Measurements from ENCODE around the gene ABCG1.
"Not testable (repeated sequence)": the region's sequence is repeated elsewhere in the genome, so short reads cannot be mapped to it uniquely, and the experiment has no call there.

ABCG1 gene

GRCh38 chr21:42292563-42293142, 73.7 kb downstream of the ABCG1 start:
- DNase-seq, result not testable (repeated sequence)

DNA sequence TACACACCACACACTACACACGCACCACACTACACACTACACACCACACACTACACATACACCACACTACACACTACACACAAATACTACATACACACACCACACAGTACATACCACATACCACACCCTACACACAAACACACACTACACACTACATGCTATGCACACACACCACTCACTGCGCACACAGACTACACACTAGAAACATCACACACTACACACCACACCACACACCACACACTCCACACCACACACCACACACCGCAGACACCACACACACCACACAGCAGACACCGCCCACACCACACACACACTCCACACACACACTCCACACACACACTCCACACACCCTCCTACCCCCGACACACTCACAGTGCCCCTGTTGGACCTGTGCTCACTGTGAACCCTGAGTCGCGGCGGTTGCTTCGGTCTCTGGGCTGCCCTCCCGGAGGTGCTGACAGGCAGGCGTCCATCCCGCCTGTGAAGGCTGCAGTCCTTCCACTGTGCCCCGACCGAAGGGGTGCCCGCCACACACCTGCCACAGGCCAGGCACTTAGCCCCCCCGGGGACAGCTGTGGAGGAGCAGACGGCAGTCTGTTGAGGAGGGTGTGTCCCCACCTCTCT, 74.8 kb downstream of the ABCG1 start:
- DNase-seq, result no peak

GRCh38 chr21:42294273-42294880, 75.4 kb downstream of the ABCG1 start:
- DNase-seq, result no peak

DNA sequence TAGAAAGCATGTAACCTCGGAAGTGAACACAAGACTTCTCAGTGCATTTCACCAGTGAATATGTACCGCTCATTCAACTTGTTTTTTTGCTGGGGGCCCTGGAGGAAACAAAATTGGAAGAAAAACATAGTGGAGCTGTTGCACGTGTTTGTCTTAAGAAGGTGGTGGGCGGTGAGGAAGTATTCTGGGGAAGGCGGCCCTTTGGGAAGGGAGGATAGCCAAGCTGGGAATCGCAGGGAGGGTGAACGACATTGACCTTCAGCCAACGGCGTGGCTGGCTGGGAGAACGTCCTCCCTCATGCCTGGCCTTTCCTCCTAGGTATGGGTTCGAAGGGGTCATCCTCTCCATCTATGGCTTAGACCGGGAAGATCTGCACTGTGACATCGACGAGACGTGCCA, 76.9 kb downstream of the ABCG1 start:
- peak in 2 of 3 donors; percentile 20 to 25 for DNase-seq

- peak; percentile 31 to 55 (median 46) for DNase-seq
Measured at GRCh38 chr21:42296501-42296900, 77.6 kb downstream of the ABCG1 start.

- DNase-seq, result no peak
Measured at GRCh38 chr21:42297377-42297776, 78.4 kb downstream of the ABCG1 start.

DNA sequence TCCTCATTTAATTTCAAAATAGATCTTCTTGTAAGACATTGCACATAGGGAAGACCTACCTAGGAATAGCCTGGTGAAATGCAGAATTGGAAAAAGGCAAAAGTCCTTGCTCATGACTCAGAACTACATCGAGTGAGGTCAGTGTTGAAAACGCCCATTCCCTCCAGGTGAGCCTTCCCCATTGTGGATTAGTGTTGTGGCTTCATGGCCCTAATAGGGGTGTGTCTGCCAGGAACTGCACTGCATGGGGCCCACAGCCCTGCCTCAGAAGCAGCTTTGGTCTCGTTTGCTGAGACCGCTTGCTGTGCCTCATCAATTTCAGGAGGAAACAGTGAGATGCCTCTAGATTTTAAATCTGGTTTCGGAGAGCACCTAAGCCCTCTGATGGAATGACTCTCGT, 79.3 kb downstream of the ABCG1 start:
- DNase-seq, result no peak

DNA sequence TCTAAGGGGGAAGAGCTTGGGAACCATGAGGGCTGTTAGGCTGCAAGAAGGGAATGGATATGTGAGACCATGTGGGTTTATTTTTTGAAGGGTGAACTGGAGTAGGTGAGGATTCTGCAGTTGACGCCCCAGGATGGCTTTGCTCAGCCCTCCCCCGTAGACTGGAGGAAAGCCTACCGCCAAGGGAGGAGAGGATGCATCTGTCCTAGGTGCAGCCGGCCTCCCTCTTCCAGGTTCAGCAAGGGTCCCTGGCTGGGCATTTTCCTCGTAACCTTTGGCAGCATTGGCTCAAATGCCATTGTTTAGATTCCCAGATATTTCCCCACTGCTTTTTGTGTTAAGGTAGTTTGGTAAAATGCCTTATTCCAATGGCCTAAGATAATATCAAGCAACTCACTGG, 79.7 kb downstream of the ABCG1 start:
- DNase-seq, result no peak

- peak; percentile 53 to 64 (median 58) for DNase-seq
Measured at GRCh38 chr21:42299324-42300044, 80.5 kb downstream of the ABCG1 start.

DNA sequence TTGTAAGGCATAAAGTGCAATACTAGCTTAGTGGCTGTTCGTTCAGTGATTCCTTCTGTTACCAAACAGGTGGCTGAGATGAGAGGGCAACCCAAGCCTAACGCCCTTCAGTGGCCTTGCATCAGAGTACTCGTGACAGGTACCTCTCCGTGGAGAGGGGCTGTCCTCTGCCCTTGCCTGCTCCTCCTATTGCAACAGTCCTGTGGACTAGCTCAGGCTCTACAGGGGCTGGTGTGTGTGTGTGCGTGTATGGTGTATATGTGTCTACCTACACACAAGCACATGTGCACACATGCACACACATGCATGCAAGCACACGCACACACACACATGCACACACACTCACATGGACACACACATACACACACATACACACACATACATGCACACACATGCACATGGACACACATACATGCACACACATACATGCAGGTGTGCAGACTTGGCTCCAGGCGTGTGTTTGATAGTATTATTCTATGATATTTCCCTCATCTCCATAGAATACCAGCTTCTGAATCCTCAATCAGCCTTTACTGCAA, 81.2 kb downstream of the ABCG1 start:
- no peak for DNase-seq

DNA sequence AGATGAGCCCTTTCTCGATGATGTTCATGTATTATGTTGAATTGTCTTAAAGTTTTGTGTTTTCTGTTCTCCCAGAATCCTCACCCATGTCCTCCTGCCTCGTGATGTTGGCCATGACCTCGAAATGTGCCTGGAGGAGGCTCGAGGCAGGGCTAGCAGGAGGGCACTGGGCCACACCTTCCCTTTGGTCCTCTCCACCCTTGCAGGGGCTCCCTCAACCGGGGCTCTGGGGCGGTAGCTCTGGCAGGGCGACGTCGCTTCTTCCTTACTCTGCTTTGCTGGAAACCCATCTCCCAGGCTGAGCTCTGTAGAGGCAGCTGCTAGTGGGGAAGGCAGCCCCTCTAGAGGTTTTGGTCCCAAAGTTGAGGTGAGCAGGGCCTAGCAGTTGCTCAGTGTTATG, 82.0 kb downstream of the ABCG1 start:
- DNase-seq, result no peak

DNA sequence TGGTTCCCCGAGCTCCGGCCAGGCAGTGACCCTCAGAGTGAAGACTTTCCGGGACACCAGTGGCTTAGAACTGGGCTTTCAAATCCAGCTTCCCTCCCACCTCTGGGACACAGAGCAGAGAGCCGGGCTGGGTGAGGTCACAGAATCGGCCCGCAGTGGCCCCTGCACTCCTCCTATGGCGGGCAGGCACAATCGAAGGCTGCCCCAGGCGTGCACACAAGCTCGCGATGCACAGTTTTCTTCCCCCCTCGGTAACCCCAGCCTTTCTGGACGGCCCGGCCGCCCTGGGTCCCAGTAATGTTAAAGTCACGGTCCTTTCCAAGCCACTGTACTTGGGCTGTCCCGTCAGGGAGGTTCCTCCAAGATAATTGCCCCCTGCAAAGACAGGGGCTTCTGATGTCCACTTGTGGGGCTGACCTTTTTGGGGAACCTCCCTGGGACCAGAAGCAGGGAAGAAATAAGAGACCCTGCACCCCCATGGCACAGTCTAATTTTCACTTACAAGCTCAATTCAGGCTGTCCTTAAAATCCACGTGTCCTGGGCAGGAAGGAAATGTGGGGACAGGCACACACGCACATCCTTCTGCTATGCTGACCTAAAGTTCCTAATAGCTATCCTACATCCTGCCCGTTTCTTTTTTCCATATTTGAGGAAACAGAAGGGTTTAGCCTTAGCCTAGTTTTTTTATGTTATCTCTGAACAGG, 82.6 kb downstream of the ABCG1 start:
- DNase-seq, result no peak

DNA sequence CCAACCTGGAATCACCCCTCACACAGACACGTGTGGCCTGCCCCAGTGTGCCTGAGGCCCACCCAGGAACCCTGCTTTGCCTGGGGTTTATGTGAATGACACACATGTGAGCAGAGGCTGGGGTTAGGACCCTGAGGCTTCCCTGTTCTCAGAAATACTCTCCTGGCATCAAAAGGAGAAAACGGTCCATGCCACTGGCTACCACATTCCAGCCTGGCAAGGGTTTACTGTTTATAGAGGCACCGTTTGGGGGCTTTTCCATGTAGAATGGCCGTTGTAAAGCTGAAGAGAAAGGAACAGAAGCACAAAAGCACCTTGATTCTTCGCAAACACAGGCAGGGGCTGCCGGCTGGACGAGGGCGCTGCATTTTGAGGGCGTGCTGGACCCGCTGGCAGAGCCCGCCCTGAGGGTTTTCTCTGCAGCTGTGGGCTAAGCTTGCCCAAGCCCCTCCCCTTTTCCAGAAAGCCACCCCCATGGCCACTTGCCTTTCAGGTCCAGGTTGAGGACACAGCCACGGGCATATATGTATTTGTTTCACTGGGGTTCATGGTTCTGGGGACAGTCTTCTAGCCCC, 83.2 kb downstream of the ABCG1 start:
- DNase-seq, result no peak

DNA sequence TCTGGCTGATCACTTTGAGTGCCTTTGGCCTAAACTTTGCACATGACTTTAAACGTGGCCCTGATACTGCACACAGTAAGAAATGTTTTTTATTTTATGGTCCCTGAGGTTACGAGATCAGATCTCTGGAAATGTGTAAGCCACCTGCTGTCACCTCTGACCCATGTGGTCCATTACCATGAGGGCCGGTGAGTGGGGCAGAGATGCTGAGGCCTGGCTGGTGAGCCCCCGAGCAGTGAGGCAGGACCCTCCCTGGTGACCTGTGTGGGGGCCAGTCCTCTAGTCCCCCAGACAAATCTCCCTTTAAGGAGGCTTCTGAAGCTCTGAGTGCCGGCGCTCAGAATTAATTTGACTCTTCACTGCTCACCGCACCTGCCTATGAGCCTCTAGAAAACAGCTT, 83.9 kb downstream of the ABCG1 start:
- DNase-seq, result no peak

- DNase-seq, result no peak
Measured at GRCh38 chr21:42303443-42303842, 84.5 kb downstream of the ABCG1 start.

- DNase-seq, result no peak
Measured at GRCh38 chr21:42304556-42305454, 85.9 kb downstream of the ABCG1 start.

DNA sequence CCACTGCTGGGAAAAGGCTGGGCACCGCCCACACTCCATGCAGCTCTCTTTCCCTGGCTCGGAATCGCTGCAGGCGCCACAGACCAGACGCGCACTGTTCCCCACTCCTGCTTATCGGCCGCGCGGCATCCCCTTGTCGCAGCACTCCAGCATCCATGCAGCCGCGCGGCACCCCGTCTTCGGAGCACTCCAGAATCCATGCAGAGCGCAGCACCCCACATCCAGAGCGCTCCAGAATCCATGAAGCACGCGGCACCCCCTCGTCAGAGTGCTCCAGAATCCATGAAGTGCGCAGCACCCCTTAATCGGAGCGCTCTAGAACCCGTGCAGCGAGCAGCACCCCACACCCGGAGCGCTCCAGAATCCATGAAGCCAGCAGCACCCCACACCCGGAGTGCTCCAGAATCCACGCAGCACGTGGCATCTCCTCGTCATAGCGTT, 86.8 kb downstream of the ABCG1 start:
- no peak for DNase-seq

- no peak for DNase-seq
Measured at GRCh38 chr21:42306366-42307035, 87.6 kb downstream of the ABCG1 start.

- no peak for DNase-seq
Measured at GRCh38 chr21:42307106-42307505, 88.2 kb downstream of the ABCG1 start.

DNA sequence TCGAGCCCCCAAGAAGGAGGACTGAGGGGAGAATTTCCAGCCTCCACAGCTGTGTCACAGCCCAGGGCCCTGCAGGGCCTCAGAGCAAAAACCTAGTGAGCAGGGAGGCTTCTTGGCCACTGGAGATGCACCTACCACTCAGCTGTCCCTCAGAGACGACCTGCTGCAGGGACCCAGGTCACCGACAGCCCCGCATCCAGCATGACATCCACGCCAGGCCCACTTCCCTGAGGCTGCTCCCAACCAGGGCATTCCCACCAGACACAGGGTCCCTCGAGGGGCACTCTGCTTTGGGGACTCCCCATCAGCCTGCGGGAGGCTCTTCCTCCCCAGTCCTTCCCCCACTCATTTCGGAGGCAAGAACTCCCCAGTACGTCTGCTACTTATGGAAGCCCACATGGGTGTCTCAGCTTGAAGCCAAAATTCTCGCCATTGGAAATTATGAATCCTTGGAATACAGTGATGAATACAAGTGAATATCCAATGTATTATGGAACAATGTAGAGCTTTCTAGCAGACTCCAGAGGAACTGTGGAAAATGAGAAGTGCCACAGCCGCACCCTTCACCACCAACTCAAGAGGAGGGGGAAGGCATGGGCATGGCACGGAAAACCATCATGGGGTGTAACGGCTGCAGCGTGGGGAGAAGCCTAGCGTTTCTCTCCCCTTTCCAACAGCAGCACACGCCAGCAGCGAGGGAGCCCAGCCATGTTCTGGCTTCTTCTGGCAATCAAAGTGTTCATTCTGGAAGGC, 89.4 kb downstream of the ABCG1 start:
- peak; percentile 36 to 54 (median 52) for DNase-seq

Data from suppressor macrophage treated with lipopolysaccharide for 1 hour (primary cell).